GM12892 (cell line): Measurements from ENCODE around the gene CERS5.

Source experiments
- POLR2A ChIP-seq: IDR thresholded peaks from 2 replicates; pipeline ENCODE4 v1.6.1; 2011; ENCODE audit warnings: low read depth, low read length, control low read depth
- TAF1 ChIP-seq: IDR thresholded peaks from 2 replicates; pipeline ENCODE4 v1.6.1; 2011; ENCODE audit warnings: low read depth, mild to moderate bottlenecking, control low read depth, low read length, borderline replicate concordance

GRCh38 chr12:50157259-50157658, 9.9 kb downstream of the CERS5 start:
- TF ChIP-seq POLR2A (no peak), TAF1 (no peak)
